Astrocyte (in vitro differentiated cells and primary cell): ENCODE measurements around the gene NFATC3. TPM values are rescaled to one million over a fixed set of nuclear protein-coding genes. Genes with fewer than 3 reads are reported as not detected.

Experiments used
- DNase-seq: peaks from one replicate; pipeline ENCODE4 v3.0.0-alpha.2; 2010; ENCODE audit warnings: low read depth
- FAIRE-seq: peaks from 2 replicates; lab custom pipeline; 2011; peaks lifted over from hg19 to GRCh38; lab: Jason Lieb, UNC
- H2AFZ ChIP-seq: 2 replicates; pipeline ENCODE4 v1.6.0; 2012; ENCODE audit warnings: low read depth, low read length, inconsistent platforms
- H3K27ac ChIP-seq: 2 replicates; pipeline ENCODE4 v1.5.1; 2011; ENCODE audit warnings: low read depth, low read length, inconsistent platforms
- H3K27me3 ChIP-seq: 2 replicates; pipeline ENCODE4 v1.6.0; 2011; ENCODE audit warnings: low read length, inconsistent platforms; ENCODE audit not compliant: insufficient read depth
- H3K36me3 ChIP-seq: 2 replicates; pipeline ENCODE4 v1.5.1; 2011; ENCODE audit warnings: low read length, inconsistent platforms; ENCODE audit not compliant: insufficient read depth
- H3K4me1 ChIP-seq: 2 replicates; pipeline ENCODE4 v1.5.1; 2011; ENCODE audit warnings: low read length, inconsistent platforms; ENCODE audit not compliant: insufficient read depth
- H3K4me2 ChIP-seq: 2 replicates; pipeline ENCODE4 v1.6.0; 2012; ENCODE audit warnings: low read length, inconsistent platforms
- H3K4me3 ChIP-seq: 2 replicates; pipeline ENCODE4 v1.5.1; 2011; ENCODE audit warnings: low read depth, mild to moderate bottlenecking, low read length, inconsistent platforms; ENCODE audit not compliant: insufficient read depth
- H3K79me2 ChIP-seq: 2 replicates; pipeline ENCODE4 v1.6.0; 2012; ENCODE audit warnings: mild to moderate bottlenecking, low read length, inconsistent platforms; ENCODE audit not compliant: insufficient read depth
- H3K9ac ChIP-seq: 2 replicates; pipeline ENCODE4 v1.6.0; 2012; ENCODE audit warnings: mild to moderate bottlenecking, low read length, inconsistent platforms
- H3K9me3 ChIP-seq: 2 replicates; pipeline ENCODE4 v1.5.1; 2012; ENCODE audit warnings: low read depth, mild to moderate bottlenecking, low read length, inconsistent platforms; ENCODE audit not compliant: insufficient read depth
- H4K20me1 ChIP-seq: 2 replicates; pipeline ENCODE4 v1.6.0; 2012; ENCODE audit warnings: low read length, inconsistent platforms; ENCODE audit not compliant: insufficient read depth
- H3K27ac Mint-ChIP-seq: one replicate; pipeline ENCODE4 v1.8.0; 2021; ENCODE audit warnings: mild to moderate bottlenecking, mixed read lengths; ENCODE audit not compliant: unreplicated experiment
- H3K27me3 Mint-ChIP-seq: one replicate; pipeline ENCODE4 v1.8.0; 2021; ENCODE audit warnings: low read depth, mixed read lengths; ENCODE audit not compliant: unreplicated experiment
- H3K36me3 Mint-ChIP-seq: one replicate; pipeline ENCODE4 v1.8.0; 2021; ENCODE audit warnings: low read depth, mixed read lengths; ENCODE audit not compliant: unreplicated experiment
- H3K4me1 Mint-ChIP-seq: one replicate; pipeline ENCODE4 v1.8.0; 2021; ENCODE audit warnings: low read depth, mixed read lengths; ENCODE audit not compliant: unreplicated experiment
- H3K4me3 Mint-ChIP-seq: one replicate; pipeline ENCODE4 v1.8.0; 2021; ENCODE audit warnings: mild to moderate bottlenecking, moderate library complexity, mixed read lengths; ENCODE audit not compliant: unreplicated experiment
- H3K9me3 Mint-ChIP-seq: one replicate; pipeline ENCODE4 v1.8.0; 2021; ENCODE audit warnings: mild to moderate bottlenecking, mixed read lengths; ENCODE audit not compliant: unreplicated experiment
- EZH2 ChIP-seq: IDR thresholded peaks from 2 replicates; pipeline ENCODE4 v1.6.1; 2012; ENCODE audit warnings: mild to moderate bottlenecking, low read length, inconsistent platforms; ENCODE audit not compliant: insufficient read depth
- total RNA-seq: library from RNA; stranded (reverse); gene quantifications from 2 replicates; pipeline ENCODE4 v1.2.1, GENCODE V29; 2021
- TF ChIP-seq, protein P1 (sequence below): IDR thresholded peaks from 2 replicates; pipeline ENCODE4 v1.5.1; 2011; ENCODE audit warnings: low read depth, mild to moderate bottlenecking, inconsistent platforms, low read length, moderate library complexity; ENCODE audit not compliant: insufficient read depth

The NFATC3 gene
- total RNA-seq, 1 donor from 2014 or later: 34.0 TPM

DNA sequence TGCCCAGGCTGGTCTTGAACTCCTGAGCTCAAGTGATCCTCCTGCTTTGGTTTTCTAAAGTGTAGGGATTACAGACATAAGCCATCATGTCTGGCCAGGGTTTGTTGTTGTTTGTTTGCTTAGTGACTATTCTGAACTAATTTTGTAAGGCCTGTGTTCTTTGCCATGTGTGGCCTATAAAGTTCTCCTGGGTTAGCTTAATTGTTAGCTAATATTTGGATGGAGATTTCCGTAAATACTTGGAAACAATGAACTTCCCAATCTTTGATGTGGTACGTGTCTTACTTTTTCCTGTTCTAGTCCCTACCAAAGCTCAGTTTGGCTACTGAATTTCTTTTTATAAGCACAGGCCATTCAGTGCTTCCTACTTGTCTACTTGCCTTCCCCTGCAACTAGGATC, 37.2 kb upstream of the NFATC3 start:
- Mint-ChIP-seq H3K4me3 (no peak overlapping the region), H3K9me3 (no peaks in the 10 kb centered on the region), H3K4me1 (no peaks in the 10 kb centered on the region), H3K27me3 (no peaks in the 10 kb centered on the region), H3K36me3 (peaks cover 20% of the 10 kb centered on the region), H3K27ac (no peak overlapping the region)
- Histone ChIP-seq H3K4me3 (no peak overlapping the region), H3K27ac (no peak overlapping the region), H4K20me1 (no peaks in the 10 kb centered on the region), H3K27me3 (no peaks in the 10 kb centered on the region), H3K79me2 (no peaks in the 10 kb centered on the region), H3K36me3 (peaks cover 13% of the 10 kb centered on the region), H3K4me1 (no peaks in the 10 kb centered on the region), H3K9me3 (no peaks in the 10 kb centered on the region), H2AFZ (no peak overlapping the region), H3K4me2 (no peak overlapping the region), H3K9ac (no peak overlapping the region)
- FAIRE-seq (no peak), DNase-seq (no peak)
- TF ChIP-seq, protein P1, sequence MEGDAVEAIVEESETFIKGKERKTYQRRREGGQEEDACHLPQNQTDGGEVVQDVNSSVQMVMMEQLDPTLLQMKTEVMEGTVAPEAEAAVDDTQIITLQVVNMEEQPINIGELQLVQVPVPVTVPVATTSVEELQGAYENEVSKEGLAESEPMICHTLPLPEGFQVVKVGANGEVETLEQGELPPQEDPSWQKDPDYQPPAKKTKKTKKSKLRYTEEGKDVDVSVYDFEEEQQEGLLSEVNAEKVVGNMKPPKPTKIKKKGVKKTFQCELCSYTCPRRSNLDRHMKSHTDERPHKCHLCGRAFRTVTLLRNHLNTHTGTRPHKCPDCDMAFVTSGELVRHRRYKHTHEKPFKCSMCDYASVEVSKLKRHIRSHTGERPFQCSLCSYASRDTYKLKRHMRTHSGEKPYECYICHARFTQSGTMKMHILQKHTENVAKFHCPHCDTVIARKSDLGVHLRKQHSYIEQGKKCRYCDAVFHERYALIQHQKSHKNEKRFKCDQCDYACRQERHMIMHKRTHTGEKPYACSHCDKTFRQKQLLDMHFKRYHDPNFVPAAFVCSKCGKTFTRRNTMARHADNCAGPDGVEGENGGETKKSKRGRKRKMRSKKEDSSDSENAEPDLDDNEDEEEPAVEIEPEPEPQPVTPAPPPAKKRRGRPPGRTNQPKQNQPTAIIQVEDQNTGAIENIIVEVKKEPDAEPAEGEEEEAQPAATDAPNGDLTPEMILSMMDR: no peak

DNA sequence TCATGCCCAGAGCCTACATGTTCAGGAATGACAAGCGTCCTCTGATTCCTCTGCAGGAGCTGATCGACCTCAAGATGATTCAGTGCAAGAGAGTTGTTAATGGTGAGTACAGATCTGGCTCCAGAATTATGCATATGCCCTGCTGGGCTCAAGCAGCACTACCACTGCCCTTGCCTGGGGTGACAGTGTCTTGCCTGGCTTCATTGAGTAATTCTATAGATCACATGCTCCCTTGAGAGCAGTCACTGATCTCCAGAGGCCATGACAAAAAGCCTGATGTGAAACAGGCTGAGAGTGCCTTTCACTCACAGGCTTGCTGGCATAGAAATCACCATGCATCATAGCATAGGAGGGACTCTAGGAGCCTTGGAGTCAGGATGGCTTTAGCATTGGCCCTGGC, 35.7 kb upstream of the NFATC3 start:
- no peaks in the 10 kb centered on the region for H3K9me3 ChIP-seq
- Mint-ChIP-seq H3K4me1 (no peaks in the 10 kb centered on the region), H3K9me3 (no peaks in the 10 kb centered on the region), H3K36me3 (peaks cover 26% of the 10 kb centered on the region), H3K27me3 (no peaks in the 10 kb centered on the region), H3K4me3 (no peak overlapping the region), H3K27ac (no peak overlapping the region)
- FAIRE-seq: no peak
- no peak for TF ChIP-seq EZH2
- TF ChIP-seq, protein P1: no peak
- H3K79me2 ChIP-seq: no peaks in the 10 kb centered on the region
- peaks cover 16% of the 10 kb centered on the region for H3K36me3 ChIP-seq
- H4K20me1 ChIP-seq: no peaks in the 10 kb centered on the region
- no peaks in the 10 kb centered on the region for H3K27me3 ChIP-seq
- no peak for DNase-seq
- no peaks in the 10 kb centered on the region for H3K4me1 ChIP-seq
- H3K4me2 ChIP-seq: no peak overlapping the region
- no peak overlapping the region for H3K4me3 ChIP-seq
- no peak overlapping the region for H3K27ac ChIP-seq
- no peak overlapping the region for H3K9ac ChIP-seq
- H2AFZ ChIP-seq: no peak overlapping the region

DNA sequence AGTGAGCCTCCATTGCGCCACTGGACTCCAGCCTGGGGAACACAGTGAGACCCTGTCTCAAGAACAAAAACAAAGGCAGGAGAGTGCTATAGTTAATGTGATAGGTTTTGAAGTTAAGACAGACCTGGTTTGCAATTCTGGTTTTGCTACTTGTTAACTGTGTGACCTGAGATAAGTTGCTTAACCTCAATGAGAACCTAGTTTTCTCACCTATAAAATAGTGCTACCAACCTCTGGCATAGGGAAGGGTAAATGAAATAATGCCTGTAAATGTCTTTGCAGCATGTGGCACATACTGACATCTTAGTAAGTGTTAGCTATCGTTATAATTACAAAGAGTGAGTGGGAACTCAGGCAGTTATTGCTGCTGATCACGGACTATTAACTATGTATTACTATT, 29.8 kb upstream of the NFATC3 start:
- H3K4me3 ChIP-seq: no peak overlapping the region
- H3K27me3 ChIP-seq: no peaks in the 10 kb centered on the region
- H3K36me3 ChIP-seq: peaks cover 16% of the 10 kb centered on the region
- no peak overlapping the region for H3K4me3 Mint-ChIP-seq
- no peaks in the 10 kb centered on the region for H3K9me3 ChIP-seq
- no peak overlapping the region for H3K4me2 ChIP-seq
- H3K36me3 Mint-ChIP-seq: peaks cover 17% of the 10 kb centered on the region
- no peaks in the 10 kb centered on the region for H3K27me3 Mint-ChIP-seq
- no peaks in the 10 kb centered on the region for H3K4me1 ChIP-seq
- TF ChIP-seq, protein P1: no peak
- no peak for TF ChIP-seq EZH2
- no peak for FAIRE-seq
- no peak overlapping the region for H2AFZ ChIP-seq
- DNase-seq: no peak
- no peaks in the 10 kb centered on the region for H3K4me1 Mint-ChIP-seq
- H3K9me3 Mint-ChIP-seq: no peaks in the 10 kb centered on the region
- no peak overlapping the region for H3K27ac Mint-ChIP-seq
- H3K79me2 ChIP-seq: no peaks in the 10 kb centered on the region
- no peak overlapping the region for H3K27ac ChIP-seq
- no peak overlapping the region for H3K9ac ChIP-seq
- H4K20me1 ChIP-seq: no peaks in the 10 kb centered on the region
